CD4-positive, alpha-beta T cell treated with Interferon gamma for 1 hour (primary cell): Measurements from ENCODE around the gene TMEM45B.
A peak's percentile ranks its signal among the peaks of the same experiment; 100 is the strongest.
"Not testable (repeated sequence)": the region's sequence is repeated elsewhere in the genome, so short reads cannot be mapped to it uniquely, and the experiment has no call there.

Experiments used
- DNase-seq: peaks from one replicate; pipeline ENCODE4 v3.0.0-alpha.2; 2020

The TMEM45B gene

DNA sequence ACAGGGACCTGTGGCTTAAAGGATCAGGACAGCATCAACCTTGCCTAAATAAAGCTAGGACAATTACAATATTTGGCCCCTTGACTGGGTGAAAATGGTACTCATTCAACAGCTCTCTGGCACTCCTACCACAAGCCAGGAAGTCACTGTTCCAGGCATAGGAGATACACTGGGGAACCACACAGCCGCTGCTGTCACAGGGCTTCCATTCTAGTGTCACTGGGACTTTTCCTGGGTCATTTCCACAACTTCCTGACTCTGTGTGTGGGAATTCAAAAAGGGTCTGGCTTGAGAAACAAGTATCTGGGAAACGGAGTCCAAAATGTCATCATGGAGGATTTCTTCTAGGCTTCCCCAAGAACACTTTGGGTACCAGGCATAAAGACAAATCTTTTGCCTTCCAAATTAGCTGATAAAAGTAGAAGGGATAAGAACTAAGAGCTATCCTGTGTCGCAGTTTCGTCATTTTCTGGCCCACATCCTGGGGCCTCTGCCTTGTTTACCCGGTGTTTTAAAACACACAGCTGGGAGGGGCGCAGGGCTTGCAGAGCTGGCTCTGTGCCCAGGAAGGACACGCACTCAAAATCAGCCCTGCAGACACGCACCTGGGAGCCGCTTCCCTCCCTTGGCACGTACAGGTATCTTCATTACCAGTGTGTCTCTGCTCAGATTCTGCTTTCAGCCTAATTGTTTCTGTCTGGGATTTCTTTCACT is 38.0 kb downstream of the TMEM45B start:
- peak; percentile 73 for DNase-seq

DNA sequence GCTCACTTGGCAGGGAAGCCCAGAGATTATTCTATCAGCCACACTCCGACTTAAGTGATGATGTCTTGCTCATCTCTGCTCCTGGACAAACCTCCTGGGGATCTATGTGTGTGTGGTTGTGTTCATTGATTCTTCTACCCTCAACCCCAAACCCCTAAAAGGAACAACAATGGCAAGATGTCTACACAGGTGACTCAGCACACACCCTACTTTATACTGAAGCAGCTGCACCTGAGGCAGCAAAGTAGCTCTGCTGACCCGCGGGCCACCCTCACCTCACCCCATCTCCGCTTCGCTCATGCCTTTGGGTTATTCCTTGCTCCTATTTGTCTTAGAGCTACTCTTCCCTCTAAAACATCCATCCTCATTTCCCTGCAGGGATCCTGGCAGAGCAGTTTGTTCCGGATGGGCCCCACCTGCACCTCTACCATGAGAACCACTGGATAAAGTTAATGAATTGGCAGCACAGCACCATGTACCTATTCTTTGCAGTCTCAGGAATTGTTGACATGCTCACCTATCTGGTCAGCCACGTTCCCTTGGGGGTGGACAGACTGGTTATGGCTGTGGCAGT is 38.7 kb downstream of the TMEM45B start:
- DNase-seq = no peak

DNA sequence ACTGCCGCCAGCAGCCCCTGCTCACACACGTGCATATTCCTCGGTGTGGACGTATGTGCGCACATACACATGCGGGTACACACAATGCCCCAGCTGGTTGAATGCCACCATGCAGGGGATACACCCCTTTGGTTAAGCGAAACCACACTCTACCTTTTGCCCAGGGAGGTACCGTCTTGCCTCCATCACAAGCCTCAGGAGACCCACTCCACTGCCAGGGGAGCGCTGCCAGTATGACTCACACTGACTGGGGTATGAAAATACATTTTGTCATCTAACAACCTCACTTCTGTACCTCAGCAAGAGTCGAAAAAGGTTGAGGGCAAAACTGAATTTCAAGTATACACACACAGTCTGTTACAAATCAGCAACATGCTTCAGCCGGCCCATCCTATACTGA is 39.4 kb downstream of the TMEM45B start:
- DNase-seq = no peak

DNA sequence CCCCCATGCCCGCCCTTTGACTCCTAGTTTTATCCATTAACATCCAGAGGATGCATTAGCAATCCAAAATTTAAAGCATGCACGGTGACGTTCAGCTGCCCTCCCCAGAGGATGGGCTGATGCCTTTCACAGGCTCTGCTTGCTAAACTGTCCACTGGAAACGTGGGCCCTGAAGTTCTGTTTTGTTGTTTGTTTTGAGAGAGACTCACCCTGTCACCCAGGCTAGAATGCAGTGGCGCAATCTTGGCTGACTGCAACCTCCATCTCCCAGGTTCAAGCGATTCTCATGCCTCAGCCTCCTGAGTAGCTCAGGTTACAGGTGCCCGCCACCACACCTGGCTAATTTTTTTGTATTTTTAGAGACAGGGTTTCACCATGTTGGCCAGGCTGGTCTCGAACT is 40.4 kb downstream of the TMEM45B start:
- no peak for DNase-seq

DNA sequence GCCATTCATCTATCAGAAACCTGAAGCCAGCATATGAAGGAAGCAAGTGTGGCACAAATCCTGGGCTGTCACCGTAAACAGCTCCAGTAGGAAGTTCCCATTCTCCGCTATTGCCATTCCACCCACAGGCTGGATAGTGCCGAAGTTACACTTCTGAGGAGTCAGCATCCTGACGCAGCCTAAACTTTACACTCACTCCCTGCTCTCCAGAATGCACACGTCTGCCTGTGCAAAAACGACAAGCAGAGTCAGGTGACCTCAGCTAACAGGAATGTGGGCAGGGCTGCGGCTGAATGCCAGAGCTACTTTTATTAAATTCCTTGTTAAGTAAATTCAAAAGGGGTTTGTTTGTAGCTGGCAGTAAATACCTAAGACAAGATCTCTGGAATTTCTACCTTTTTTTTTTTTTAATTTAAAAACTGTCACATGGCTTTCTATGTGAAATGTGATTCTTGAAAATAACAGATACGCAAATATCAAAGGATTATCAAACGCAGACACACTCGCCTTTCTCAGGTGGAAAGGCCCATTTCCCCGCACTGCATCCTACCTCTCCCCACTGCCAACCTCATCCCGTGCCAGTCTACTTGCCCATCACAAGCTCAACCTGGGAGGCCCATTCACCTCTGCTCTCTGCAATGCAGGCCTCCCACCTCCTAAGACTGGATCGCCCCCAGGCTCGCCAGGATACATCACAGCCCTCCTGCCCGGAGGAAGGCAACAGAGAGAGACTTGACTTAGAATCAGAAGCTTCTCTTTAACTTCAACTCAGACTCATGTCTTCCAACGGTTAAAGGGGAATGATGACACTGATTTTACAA is 46.3 kb downstream of the TMEM45B start:
- no peak for DNase-seq

DNA sequence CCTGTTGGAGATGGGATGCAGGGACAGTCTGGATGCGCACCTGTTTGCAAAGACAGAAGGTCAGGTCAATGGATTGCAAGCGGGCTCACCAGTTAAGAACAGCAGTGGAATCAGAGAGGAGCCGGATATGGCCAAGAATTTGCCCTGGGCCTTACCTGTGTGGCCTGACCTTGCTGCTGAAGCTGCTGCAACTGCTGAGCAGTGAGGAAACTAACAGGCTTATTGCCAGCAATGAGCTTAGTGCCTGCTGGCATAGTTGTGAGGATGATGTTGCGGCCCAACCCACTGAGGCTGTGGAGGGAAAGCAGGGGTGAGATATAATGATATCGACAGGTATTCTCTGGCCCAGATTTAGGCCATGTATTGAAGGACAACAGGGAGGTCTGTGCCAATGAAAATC is 49.2 kb downstream of the TMEM45B start:
- DNase-seq = no peak

DNA sequence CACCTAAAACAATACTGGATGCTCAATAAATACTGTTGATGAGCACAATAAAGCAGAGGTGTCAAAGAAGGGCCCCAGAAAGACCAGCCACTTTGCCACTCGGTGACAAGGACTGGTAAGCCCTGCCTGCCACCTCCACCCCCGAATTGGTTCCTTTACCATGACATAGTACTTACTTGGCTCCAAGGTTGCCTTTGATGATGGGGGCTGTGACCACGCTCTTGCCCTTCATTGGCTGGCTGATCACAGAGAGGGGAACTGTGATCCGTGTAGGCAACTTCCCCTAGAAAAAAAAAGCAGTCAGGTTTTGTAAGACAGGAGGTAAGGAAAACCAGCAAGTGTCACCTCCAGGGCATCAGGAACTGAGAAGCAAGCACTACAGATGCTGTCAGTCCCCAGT is 50.1 kb downstream of the TMEM45B start:
- DNase-seq = no peak

DNA sequence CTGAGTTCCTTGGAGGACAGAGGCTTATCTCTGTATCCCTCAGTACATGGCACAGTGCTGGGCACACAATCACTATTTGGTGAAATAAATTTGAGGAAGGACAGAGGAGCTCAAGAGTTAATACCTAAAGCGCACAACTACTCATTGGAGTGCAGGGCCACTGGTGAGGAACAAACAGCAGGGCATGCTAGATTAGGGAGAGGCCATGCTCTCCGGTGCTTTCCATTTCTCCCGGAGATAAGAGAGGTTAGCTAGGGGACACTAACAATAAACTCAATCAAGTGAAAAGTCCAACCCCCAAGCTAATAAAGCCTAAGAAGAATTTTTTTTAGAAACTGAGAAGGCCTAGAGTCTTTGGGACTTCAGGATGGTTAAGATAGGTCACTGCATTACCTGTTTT is 50.7 kb downstream of the TMEM45B start:
- DNase-seq = no peak

DNA sequence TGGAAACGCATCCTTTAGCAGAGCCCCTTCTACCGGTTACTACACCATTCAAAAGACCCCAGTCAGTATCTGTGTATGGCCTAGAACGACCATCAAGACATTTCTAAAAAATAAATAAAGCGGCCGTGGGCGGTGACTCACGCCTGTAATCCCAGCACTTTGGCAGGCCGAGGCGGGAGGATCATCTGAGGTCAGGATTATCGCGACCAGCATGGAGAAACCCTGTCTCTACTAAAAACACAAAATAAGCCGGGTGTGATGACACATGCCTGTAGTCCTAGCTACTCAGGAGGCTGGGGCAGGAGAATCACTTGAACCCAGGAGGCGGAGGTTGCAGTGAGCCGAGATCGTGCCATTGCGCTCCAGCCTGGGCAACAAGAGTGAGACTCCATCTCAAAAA is 53.0 kb downstream of the TMEM45B start:
- not testable (repeated sequence) for DNase-seq

DNA sequence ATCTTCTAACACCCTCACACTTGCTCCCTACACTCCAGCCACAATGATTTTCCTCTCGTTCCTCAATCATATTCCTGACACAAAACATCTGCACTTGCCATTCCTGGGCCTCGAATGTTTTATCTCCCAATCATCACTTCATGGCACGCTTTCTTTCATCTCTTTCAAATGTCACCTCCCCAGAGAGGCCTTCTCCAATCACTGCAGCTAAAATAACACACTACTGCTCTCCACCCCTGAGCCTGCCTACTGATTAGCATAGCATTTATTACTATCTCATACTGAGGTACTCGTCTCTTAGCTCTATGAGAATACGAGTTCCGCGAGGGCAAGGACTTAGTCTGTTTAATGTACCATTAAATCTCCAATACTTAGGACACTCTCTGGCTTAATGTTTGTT is 56.3 kb downstream of the TMEM45B start:
- no peak for DNase-seq

DNA sequence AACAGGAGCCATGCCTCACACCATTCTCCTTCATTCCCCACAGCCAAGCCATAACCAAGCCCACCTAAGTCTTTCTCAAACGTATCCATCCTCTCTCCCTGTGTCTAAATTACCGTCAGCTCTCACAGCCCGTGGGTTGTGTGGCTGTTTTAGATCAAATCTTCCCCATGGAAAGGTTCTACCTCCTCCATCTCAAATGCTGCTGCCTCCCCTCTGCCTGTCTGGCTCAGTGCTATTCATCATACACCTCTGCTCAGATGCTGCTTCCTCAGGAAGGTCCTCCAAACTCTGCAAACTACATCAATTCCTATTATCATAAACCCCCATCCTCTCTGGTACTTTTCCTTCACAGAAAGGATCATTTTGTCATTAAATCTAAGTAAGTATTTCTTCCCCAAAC is 64.7 kb downstream of the TMEM45B start:
- no peak for DNase-seq

DNA sequence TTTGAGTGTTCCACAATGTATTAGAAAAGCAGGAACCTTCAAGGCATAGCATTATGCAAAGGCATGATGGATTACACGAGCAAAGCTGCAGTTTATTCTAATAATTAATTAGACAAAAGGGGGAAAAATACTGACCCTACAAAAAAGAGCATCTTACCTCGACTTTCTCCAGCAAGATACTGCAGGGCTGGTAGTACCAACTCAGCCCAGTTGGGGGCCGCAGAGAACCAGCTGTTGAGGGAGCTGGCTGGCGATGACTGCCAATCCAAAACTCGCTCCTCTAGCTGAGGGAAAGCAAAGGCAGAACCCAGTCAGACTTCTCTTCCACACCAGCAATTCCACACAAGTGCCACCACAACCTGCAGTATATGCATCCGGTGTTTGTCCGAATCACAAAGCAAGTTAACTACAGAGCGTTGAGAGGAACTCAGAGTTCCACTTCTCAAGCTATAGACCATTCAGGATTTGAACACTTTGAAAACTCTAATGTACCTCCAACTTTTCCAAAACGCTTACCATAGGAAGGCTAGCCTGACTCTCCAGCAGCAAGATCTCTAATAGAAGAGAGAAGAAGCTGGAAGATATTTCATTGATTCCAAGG is 66.0 kb downstream of the TMEM45B start:
- peak; percentile 26 for DNase-seq

DNA sequence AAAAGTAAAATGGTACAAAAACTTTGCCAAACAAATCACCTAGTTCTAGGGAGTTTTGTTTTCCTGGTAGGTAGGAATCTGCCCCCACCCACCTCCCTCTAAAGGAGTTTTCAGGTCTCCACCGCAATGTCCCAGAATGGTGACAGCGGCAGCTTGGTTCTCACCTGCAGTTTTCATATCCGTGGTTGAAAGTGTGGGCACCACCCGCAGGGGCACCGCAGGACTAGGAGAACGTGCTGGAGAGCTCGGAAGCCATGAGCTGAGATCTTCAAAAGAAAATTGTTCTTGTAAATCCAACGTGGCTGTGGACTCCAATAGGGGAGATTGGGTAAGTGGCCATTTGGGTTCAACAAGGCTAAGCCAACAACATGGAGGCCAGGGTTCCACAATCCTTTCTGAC is 68.9 kb downstream of the TMEM45B start:
- no peak for DNase-seq

DNA sequence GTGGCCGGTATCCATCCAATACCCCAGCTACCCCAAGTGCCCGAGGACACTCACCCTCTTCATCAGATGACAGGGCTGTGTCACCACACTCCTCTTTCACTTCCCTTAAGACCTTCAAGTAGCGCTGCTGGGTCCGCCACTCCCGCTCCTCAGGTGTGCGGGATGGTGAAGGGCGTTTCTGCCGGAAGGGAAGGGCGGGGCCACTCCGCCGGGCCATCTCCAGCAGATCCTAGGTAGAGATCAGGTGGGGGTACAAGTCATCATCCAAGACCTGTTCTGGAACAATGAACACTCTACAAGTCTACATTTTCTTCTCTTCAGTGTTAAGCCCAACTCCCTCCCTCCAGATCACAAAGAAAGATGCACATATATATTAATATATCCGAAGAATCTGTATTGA is 69.7 kb downstream of the TMEM45B start:
- no peak for DNase-seq

DNA sequence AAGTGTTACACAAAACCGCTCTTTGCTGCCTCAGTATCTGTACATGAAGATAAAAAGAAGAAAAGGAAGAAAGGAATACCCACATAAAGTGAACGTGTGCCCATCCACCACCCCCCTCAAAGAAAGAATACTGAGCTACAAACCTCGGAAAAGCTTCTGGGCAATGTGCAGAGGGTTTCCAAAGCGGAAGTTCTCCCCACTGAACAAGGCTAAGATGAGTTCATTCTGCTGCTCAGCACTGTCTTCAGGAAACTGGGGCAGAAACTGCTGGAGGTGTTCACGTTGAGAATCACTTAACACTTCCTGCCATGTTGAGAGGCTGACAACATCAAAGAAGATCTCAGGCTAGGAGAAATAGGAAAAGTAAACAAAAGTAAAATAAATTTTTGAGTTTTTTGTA is 72.8 kb downstream of the TMEM45B start:
- DNase-seq = no peak

DNA sequence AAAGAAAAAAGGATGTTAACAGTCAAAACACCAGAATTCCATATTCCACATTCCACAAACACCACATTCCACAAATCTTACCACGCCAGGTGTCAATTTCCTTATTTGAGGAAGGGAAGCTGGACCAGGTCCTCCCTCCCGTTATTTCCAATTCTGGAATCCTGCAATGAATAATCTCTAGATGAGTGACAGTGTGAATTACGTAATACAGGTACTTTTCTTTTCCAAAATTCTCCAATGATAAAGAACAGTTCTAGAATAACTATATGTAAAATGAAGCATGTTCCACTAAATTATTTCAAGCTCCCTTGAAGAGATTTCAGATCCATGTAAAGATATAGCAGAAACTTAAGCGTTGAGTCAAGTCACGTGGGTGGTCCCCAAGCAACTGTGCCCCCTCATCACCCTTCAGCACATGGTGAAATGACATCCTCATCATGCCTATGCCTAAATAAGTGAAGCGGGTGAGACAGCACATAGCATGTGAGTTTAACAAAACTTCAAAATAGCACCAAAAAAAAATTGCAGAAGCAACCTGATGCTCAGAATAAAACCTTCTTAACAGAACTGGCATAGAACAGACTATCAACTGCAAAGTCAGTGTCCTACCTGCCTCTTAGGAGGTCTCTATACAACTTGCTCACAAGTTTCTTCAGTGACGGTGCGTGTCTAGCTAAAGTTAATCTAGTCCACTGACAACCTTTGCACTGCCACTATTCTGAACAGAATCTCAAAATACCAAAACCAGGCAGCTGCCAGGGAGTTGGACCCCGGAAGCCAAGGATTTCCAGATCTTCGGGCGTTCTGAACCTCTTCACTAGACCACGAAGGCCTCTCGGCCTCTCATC is 78.9 kb downstream of the TMEM45B start:
- DNase-seq = no peak

DNA sequence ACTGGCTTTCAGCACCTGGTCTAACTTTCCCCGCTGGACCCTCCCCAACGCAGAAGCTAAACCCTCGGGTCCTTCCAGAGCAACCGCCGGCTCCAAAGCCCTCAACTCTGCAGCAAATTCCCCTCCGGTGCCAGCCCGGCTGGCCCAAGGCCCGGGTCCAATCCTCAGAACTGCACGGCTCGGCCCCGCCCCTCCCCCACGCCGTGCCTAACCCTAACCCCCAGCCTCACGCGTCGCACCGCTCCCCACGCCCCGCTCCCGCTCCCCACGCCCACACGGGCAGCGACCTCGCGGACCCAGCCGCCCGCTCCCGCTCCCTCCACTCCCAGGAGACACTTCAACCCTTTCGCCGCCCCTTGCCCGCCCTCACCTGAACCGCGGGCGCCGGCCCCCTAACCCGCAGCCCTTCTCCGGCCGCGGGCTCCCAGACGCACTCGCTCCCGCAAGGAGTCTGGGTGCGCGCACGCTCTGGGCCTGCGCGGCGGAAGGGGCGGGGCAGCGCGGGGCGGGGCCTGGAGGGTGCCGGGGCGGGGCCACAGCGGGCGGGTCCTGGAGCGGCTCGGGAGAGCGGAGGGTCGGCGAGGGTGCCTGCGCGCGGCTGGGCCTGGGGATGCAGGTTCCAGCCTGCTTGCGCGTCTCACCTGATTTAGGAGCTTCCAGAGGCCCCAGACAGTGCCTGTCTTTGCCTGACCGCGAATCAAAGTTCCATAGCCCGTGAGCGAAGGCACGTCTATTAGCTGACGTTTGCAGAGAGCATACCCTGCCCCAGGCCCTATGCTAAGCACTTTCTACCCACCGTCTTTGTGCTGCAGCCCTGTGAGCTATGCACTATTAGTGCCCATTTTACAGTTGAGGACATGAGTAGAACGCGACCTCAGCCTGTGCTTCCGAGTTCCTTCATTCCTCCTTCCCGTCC is 79.7 kb downstream of the TMEM45B start, which contains the start of gene NFRKB:
TSS of gene NFRKB (minus strand) at position 453 of the 916 bp plus-strand sequence. CDS start 2,729 bp downstream, outside the sequence.
- peak; percentile 84 for DNase-seq

DNA sequence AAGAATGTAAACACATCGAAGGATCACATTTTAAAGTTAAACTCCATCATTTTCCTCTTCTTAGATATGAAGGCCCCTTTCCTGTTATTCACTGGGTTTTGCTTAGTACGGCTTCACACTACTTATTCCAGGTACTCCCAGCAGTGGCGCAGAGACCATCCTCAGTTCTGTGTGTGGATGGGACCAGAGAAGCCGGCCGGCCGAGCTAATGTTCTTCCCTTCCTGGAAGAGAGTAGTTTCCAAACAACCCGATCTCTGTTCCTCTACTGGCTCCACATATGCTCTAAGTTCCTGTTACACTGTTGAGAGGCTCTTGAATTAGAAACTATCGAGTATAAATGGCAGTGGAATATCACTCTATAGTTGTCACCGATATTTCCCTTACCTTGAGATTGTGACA is 80.4 kb downstream of the TMEM45B start:
- no peak for DNase-seq

DNA sequence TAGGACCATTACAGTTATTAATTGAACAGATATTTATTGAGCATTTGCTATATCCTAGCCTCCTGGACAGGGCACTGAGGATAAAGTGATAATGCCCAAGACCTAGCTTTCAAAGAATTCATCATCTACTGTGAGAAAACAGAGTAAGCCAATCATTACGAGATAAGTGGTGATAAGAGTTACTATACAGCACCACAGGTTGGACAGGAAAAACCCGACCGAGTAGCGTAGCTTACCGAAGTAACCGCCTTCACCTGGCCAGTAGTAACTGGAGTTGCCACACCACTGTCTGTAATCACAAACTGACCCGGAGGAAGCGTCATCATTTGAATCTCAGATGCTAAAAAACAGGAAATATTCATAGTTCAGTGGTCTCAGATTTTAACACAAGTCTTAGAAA is 89.8 kb downstream of the TMEM45B start:
- DNase-seq = no peak
